Measurements from ENCODE around the gene PACS1.

Gene PACS1

DNA sequence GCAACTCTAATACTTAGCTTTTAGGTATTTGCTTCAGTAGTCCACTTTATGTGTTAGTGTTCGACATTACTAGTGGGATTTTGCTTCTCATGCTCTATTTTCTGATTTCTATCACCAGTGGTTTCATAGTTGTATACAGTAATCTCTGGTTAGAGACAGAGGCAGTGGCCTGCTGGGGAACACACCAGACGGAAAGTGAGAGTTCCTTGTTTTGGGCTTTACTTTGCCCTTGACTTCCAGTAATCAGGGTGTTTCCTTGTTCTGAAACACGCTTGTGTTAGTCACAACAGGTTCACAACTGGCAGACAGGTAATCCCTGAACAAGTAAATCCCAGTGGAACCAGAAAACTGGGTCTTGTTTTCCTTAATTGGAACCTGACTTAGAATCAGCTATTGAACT, 56.0 kb downstream of the PACS1 start:
- no peak for DNase-seq (ENCODE audit: extremely low read depth, low read depth)
- TF ChIP-seq CTCF (IDR thresholded peaks at IDR 0.05; ENCODE audit: low read depth, low read length), result no peak

- no peak for DNase-seq (ENCODE audit: extremely low read depth, low read depth)
- TF ChIP-seq CTCF (IDR thresholded peaks at IDR 0.05; ENCODE audit: low read depth, low read length), result peak; percentile 9
Observed at GRCh38 chr11:66126808-66127555, 56.9 kb downstream of the PACS1 start.

DNA sequence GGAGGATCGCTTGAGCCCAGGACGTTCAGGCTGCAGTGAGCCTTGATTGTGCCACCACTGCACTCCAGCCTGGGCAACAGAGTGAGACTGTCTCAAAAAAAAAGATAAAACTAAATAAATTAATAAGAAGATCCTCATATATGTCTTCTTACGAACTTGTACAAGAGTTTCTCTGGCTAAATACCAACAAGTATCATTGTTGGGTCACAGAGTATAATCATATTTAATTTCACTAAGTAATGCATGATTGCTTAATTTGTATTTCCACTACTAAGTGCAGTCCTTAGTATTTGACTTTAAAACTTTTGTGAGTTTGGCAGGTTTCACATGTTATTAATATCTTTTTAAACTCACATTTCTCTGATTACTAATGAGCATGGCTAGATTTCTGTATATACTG, 60.9 kb downstream of the PACS1 start:
- no peak for TF ChIP-seq CTCF (IDR thresholded peaks at IDR 0.05; ENCODE audit: low read depth, low read length)
- DNase-seq (ENCODE audit: extremely low read depth, low read depth), result no peak

DNA sequence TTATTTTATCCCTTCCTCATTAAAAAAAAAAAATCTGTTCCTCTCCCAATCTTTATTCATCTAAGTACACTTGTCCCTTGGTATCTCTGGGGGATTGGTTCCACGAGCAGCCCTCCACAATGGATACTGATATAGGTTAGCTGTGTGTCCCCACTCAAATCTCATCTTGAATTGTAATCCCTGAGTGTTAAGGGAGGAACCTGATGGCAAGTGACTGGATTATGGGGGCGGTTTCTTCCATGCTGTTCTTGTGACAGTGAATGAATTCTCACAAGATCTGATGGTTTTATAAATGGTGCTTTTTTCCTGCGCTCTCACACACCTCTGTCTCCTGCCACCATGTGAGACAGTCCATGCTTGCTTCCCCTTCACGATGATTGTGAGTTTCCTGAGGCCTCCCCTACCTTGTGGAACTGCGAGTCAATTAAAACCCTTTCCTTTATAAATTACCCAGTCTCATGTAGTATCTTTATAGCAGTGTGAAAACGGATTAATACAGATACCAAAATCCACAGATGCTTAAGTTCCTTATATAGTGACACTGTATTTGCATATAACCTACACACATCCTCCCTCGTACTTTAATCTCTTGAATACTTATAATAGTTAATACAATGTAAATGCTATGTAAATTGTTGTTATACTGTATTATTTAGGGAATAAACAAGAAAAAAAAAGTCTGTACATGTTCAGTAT, 62.0 kb downstream of the PACS1 start:
- TF ChIP-seq CTCF (IDR thresholded peaks at IDR 0.05; ENCODE audit: low read depth, low read length), result no peak
- no peak for DNase-seq (ENCODE audit: extremely low read depth, low read depth)

DNA sequence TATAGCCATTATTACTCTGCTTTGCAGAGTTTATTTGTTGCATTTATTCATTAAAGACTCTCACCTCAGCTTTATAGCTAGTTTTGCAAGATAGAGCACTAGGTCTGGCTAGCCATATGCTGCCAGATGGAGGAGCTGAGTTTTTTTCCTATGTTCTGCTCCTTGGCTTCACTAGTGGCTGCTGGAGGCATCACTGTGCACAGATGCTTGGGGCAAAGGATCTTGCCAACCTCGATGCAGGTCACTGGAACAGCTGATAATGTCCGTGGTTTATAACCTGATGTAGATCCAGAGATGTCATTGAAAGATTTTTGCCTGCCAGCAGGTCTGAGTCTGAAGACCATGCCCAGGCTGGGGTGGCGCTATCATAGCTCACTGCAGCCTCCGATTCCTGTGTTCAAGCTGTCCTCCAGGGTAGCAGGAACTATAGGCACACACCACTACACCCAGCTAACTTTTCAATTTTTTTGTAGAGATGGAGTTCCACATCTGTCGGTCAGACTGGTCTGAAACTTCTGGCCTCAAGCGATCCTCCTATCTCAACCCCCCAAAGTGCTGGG, 63.2 kb downstream of the PACS1 start:
- no peak for TF ChIP-seq CTCF (IDR thresholded peaks at IDR 0.05; ENCODE audit: low read depth, low read length)
- DNase-seq (ENCODE audit: extremely low read depth, low read depth), result no peak

DNA sequence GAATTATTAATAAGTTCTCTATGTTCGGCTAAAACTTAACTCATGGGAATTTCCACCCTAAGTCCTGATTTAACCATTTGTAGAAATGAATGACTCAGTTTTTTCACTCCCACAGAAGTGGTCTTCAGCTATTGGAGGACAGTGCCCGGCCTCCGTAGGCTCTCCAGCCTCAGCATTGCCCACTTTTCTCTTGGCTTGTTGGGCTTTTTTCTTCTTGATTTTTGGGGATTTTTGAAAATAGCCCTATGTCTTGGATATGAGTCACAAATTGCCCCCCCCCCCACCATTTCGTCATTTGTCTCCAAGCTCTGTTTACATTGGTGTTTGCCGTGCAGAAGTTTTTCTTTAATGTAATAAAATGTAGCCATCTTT, 66.7 kb downstream of the PACS1 start:
- no peak for DNase-seq (ENCODE audit: extremely low read depth, low read depth)
- TF ChIP-seq CTCF (IDR thresholded peaks at IDR 0.05; ENCODE audit: low read depth, low read length), result no peak

DNA sequence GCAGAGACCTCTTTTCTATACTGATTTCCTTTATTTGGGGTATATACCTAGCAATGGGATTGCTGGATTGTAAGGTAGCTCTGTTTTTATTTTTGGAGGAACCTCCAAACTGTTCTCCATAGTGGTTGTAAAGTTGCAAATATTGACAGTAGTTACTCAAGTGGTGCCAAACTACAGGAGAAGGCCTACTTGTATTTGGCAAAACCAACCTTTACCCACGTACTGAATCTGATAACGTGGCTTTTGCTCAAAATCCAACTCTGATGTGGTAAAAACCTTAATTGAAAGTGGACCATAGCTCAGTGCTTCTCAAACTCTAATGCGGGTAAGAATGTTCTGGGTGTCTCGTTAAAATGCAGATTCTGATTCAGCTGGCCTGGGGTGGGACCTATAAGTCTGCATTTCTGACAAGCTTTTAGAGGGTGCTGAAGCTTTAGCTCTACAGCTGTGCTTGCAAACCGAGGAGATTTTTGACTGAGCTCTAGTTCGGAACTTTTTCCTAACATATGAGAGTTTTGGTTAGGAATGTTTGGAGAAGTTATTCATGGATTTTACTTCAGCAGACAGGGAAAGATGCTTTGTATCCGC, 69.8 kb downstream of the PACS1 start:
- no peak for DNase-seq (ENCODE audit: extremely low read depth, low read depth)
- no peak for TF ChIP-seq CTCF (IDR thresholded peaks at IDR 0.05; ENCODE audit: low read depth, low read length)
